Measurements from ENCODE around the gene PCK1.

DNA sequence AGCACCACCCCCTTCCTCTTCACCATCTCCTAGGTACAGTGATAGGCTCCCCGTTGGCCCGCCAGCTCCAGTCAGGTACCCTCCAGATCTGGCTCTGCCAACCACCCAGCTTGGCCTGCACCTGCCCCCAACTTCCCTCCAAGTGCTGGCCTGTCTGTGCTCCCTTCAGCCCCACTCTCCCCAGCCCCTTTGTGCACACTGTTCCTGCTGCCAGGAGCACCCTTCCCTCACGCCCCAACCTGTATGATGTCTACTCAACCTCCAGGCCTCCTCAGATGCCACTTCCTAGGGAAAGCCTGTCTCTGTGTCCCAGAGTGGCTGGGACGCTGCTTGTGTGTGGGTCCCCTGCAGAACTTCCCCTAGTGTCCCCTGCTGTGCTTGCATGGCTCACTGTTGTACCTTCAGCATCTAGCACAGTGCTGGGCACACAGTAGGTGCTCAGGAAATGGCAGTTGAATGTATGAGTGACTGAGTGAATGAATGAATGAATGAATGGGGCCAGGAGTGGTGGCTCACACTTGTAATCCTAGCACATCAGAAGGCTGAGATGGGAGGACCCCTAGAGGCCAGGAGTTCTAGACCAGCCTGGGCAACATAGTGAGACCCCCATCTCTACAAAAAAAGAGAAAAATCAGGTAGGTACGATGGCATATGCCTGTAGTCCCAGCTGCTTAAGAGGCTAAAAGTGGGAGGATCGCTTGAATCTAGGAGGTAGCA lies 56.3 kb downstream of the PCK1 start:
- no peak for TF ChIP-seq CTCF (IDR thresholded peaks at IDR 0.05)
- TF ChIP-seq EP300 (IDR thresholded peaks at IDR 0.05) = no peak
- TF ChIP-seq POLR2A (IDR thresholded peaks at IDR 0.05) = no peak

Measured in tibial nerve (tissue), 4 donors.